A673 (cell line): ENCODE results near the gene MAGEB2.

Experiments used
- EZH2 ChIP-seq: fragments of 200-600 bp; sonication (generic); IDR thresholded peaks from 2 replicates; pipeline ENCODE4 v1.6.1; 2017; ENCODE audit warnings: borderline replicate concordance, low read depth, mild to moderate bottlenecking, mixed read lengths, antibody characterized with exemption, low read length; ENCODE audit not compliant: poor library complexity, severe bottlenecking
- TF ChIP-seq, protein P1 (sequence below): fragments of 300-800, 200-600 bp; sonication (generic); conservative IDR thresholded peaks from 2 replicates; pipeline ENCODE4 v1.5.1; 2017; ENCODE audit warnings: low read depth, mild to moderate bottlenecking, antibody characterized with exemption, low read length, moderate library complexity, mixed read lengths

DNA sequence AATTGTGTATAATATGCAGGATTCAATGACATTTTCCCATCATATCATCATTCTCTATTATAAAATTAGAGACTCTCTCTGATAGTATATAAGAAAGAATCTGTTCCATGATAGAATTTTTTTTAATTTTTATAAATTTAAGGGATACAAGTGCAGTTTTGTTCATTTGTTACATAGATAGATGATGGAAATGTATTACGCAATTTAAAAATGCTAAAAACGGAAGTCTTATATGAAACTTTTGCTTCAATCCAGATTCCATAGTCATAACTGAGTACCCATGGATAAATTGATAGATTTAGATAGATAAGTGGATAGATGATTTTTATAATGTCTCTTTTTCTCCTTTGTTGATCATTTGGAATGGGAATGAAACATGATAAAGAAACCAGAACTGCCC, 24.9 kb upstream of the MAGEB2 start:
- no peak for TF ChIP-seq EZH2
- TF ChIP-seq, protein P1, sequence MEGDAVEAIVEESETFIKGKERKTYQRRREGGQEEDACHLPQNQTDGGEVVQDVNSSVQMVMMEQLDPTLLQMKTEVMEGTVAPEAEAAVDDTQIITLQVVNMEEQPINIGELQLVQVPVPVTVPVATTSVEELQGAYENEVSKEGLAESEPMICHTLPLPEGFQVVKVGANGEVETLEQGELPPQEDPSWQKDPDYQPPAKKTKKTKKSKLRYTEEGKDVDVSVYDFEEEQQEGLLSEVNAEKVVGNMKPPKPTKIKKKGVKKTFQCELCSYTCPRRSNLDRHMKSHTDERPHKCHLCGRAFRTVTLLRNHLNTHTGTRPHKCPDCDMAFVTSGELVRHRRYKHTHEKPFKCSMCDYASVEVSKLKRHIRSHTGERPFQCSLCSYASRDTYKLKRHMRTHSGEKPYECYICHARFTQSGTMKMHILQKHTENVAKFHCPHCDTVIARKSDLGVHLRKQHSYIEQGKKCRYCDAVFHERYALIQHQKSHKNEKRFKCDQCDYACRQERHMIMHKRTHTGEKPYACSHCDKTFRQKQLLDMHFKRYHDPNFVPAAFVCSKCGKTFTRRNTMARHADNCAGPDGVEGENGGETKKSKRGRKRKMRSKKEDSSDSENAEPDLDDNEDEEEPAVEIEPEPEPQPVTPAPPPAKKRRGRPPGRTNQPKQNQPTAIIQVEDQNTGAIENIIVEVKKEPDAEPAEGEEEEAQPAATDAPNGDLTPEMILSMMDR: no peak
